Right lobe of liver (tissue), 4 donors: ENCODE data around the gene RICTOR.

Experiments used
- POLR2A ChIP-seq: fragments of 450-650 bp; IDR thresholded peaks from one replicate; pipeline ENCODE4 v1.6.1; 2017; ENCODE audit warnings: antibody characterized with exemption, mild to moderate bottlenecking
- TF ChIP-seq, protein P1 (sequence below), 4 donors: fragments of 200-600 bp in 3 of 4; fragments of 450-650 bp in 1 of 4; IDR thresholded peaks; one replicate each; pipeline versions ENCODE4 v1.5.1 to v1.8.0; 2016 to 2022; ENCODE audit warnings: antibody characterized with exemption in 4 of 4, mild to moderate bottlenecking in 2 of 4
- donor health status: DM: no; HTN: no; CAD: no.
- donor health status: DM: no; HTN: no; CAD: no.
- donor health status: DM: no; HTN: yes; CAD: no.

DNA sequence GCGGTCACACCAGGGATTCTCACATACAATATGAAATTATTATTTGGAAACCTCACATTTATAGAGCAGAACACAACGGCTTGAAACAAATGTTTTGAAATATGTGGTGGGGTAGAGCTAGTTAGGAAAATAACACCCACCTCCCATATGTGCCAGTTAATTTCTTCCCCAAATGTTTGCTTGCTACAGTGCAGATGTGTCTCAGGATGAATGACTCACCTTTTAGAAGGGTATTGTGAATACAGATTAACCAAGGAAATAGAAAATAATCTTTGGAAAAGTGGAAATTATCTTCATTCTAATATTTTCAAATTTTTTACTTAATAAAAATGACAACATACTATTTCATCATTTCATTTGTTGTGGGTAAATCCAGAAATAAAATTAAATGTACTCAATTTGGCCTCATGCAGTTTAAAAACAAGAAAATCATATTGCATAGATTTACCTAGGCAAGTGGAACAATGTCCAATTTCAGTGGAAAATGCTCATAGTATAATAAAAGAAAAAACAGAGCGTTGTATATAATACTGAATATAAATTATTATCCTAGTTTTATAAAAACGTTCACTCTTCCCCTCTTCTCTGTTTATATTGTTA lies 39.3 kb upstream of the RICTOR start:
- no peak for TF ChIP-seq POLR2A
- TF ChIP-seq, protein P1, sequence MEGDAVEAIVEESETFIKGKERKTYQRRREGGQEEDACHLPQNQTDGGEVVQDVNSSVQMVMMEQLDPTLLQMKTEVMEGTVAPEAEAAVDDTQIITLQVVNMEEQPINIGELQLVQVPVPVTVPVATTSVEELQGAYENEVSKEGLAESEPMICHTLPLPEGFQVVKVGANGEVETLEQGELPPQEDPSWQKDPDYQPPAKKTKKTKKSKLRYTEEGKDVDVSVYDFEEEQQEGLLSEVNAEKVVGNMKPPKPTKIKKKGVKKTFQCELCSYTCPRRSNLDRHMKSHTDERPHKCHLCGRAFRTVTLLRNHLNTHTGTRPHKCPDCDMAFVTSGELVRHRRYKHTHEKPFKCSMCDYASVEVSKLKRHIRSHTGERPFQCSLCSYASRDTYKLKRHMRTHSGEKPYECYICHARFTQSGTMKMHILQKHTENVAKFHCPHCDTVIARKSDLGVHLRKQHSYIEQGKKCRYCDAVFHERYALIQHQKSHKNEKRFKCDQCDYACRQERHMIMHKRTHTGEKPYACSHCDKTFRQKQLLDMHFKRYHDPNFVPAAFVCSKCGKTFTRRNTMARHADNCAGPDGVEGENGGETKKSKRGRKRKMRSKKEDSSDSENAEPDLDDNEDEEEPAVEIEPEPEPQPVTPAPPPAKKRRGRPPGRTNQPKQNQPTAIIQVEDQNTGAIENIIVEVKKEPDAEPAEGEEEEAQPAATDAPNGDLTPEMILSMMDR (IDR thresholded peaks at IDR 0.05), result no peak
